GM19238 (cell line): ENCODE results near the gene ANKRD16.
"Not testable (repeated sequence)": the region's sequence is repeated elsewhere in the genome, so short reads cannot be mapped to it uniquely, and the experiment has no call there.

Source experiments
- DNase-seq: peaks from one replicate; pipeline ENCODE4 v3.0.0; 2011; ENCODE audit warnings: low spot score; ENCODE audit not compliant: insufficient read length

Gene ANKRD16

DNA sequence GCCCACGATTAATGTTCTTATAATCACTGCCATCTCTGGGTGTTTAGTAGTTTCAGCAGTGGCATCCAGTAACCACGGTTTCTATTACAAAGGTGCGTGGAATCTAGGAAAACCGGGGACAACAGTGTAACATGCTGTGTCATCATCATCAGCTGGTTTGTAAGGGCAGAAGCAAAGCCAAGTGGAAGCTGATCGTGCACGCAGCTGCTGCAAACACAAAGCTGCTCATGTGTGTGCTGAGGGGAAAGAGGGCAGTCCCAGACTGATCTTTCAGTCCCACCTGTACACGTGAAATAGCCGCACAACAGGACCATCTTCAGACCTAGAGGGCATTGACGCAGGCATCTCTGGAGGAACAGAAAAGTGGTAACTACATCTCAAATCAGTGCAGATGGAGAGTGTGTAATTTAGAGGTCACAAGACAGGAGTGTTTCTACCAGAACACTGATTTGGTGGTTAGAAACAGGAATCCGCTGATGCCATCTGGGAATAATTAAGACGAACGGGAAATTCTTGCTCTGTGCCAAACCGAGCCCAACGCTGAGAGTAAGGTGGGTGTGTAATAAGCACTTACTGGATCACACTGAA is 13.4 kb downstream of the ANKRD16 start:
- no peak for DNase-seq

DNA sequence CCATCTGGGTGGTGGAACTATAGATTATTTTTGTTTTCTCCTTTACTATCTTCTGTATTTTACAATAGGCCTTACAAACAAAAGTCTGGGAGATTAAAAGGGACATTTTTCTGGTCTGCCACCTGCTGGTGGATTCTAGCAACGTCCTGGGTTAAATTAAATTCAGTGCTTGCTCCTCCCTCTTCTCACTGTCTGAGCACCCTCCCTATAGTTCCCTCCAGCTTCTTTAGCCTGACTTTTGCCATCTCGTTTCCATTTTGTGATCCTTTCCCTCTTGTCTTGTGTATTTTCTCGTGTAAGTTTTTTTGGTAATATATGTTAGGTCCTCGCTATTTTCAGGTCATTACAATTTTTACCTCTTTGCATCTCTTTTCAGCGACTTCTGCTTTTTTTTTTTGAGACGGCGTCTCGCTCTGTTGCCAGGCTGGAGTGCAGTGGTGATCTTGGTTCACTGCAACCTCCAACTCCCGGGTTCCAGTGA is 16.1 kb downstream of the ANKRD16 start:
- DNase-seq, result peak; percentile 74

- no peak for DNase-seq
Measured at GRCh38 chr10:5871596-5871995, 18.1 kb downstream of the ANKRD16 start.

GRCh38 chr10:5869156-5869555 is 20.5 kb downstream of the ANKRD16 start:
- DNase-seq, result no peak

DNA sequence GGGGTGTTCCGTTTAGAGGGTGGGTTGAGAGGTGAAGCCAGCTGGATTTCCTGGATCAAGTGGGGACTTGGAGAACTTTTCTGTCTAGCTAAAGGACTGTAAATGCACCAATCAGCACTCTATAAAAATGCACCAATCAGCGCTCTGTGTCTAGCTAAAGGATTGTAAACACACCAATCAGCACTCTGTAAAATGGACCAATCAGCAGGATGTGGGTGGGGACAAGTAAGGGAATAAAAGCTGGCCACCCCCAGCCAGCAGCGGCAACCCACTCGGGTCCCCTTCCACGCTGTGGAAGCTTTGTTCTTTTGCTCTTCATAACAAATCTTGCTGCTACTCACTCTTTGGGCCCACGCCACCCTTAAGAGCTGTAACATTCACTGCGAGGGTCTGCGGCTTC is 21.3 kb downstream of the ANKRD16 start:
- not testable (repeated sequence) for DNase-seq

DNA sequence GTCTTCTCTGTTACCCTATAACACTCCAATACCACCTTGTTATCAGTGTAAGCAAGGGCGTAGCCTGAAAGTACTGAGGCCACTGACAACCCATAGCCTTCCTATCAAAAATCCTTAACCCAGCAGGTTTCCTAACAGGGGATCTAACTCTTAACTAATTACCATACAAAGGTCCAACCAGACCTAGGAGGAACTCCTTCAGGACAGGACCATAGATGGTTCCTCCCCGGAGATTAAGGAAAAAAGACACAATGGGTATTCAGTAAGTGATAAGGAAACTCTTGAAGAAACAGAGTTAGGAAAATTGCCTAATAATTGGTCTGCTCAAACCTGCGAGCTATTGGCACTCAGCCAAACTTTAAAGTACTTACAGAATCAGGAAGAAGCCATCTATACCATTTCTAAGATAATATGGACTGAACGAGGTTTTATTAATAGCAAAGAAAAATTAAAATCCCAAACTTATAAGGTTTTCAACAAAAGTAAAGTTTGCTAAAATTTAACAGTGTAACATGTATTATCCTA is 22.5 kb downstream of the ANKRD16 start:
- DNase-seq, result not testable (repeated sequence)

- not testable (repeated sequence) for DNase-seq
Measured at GRCh38 chr10:5866451-5867081, 23.1 kb downstream of the ANKRD16 start.

DNA sequence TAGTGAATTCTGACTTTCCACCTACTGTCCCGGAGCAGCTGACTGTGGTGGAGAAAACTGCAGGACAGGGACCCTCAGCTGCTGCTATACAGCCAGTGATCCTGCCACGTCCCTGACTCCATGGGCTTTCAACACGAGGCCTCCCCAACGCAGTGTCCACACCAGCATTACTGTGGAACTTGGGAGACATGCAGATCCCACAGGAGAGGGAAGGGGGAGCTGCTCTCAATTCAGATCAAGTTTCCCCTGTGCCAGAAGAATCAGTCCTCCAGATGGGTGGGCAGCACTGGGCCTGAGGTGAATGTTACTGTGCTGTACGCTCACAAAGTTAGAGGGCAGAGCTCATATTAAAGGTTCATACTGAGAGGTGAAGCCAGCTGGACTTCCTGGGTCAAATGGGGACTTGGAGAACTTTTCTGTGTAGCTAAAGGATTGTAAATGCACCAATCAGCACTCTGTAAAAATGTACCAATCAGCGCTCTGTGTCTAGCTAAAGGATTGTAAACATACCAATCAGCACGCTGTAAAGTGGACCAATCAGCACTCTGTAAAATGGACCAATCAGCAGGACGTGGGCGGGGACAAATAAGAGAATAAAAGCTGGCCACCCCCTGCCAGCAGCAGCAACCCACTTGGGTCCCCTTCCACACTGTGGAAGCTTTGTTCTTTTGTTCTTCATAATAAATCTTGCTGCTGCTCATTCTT is 26.6 kb downstream of the ANKRD16 start:
- not testable (repeated sequence) for DNase-seq

GRCh38 chr10:5862360-5862961 is 27.2 kb downstream of the ANKRD16 start:
- peak; percentile 67 for DNase-seq

DNA sequence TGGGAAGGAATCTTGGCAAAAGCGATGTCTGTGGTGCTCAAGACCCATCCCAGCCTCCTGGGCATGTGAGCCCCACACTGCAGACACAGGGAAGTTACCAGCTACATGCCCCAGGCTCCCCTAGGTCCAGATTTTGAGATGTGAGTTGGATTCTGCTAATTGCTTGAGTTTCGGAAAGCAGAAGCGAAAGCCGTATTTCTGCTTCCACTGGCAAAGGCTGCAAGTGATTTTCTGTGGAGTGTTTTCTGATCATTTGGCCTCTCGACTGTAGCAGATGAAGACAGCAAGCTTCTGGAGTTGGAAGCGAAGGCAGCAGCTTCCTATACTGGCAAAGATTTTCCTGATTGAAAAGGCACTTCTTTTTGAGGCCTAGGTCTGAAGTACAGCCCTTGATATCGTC is 29.6 kb downstream of the ANKRD16 start:
- no peak for DNase-seq

GRCh38 chr10:5858811-5859210 is 30.9 kb downstream of the ANKRD16 start:
- no peak for DNase-seq

DNA sequence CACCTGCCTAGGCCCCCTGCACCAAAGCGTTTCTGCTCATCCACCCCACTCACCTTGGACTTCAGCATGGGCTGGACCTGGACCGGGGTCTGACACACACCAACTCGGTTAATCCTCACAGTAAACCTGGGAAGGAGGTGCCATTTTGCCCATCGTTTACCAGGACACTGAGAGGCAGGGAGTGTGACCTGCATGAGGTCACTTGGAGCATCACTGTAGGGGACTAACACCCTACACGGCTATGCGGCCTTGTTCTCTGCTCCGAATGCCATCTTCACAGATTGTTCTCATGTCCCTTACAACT is 33.0 kb downstream of the ANKRD16 start:
- no peak for DNase-seq

- no peak for DNase-seq
Measured at GRCh38 chr10:5855979-5856700, 33.6 kb downstream of the ANKRD16 start.

GRCh38 chr10:5854131-5854475 is 35.6 kb downstream of the ANKRD16 start:
- DNase-seq, result no peak

DNA sequence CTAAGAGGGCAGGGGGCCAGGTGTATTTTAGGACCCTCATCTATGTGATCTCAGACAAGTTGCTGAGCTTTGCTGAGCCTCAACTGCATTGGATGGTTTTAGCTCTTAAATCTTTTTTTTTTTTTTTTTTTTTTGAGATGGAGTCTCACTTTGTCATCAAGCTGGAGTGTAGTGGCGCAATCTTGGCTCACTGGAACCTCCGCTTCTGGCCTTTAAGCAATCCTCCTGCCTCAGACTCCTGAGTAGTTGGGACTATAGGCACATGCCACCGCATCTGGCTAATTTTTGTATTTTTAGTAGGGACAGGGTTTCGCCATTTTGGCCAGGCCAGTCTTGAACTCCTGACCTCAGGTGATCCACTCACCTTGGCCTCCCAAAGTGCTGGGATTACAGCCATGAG is 43.0 kb downstream of the ANKRD16 start:
- DNase-seq, result not testable (repeated sequence)

GRCh38 chr10:5844345-5845055 is 45.2 kb downstream of the ANKRD16 start:
- no peak for DNase-seq

DNA sequence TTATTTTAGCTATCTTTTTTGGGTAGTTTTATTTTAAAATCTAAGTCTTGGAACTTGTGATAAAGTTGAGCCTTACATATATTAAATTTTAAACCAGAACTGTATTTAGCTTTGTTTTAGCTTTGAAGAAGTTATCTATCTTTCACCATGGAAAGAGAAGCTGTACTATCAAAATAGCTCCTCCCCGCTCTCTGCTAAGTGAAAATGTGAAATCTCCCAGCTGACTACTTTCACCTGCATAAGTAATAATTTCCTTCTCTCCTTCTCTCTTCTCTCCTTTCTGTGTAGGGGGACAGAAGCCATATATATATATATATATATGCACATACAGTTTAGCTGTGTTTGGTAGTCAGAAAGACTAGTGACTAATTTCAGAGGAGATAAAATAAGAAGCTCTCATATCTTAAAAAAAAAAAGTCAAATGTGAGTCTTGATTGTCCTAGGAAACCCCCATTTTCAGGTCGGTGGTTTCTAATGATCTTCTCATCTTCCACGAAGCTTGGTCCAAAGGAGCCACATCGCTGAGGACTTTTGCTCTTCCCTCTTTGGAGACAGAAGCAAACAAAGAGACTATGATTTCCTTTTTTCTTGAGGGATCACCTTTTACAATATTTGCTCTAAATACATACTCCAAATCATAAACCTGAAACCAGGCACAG is 45.9 kb downstream of the ANKRD16 start:
- no peak for DNase-seq

DNA sequence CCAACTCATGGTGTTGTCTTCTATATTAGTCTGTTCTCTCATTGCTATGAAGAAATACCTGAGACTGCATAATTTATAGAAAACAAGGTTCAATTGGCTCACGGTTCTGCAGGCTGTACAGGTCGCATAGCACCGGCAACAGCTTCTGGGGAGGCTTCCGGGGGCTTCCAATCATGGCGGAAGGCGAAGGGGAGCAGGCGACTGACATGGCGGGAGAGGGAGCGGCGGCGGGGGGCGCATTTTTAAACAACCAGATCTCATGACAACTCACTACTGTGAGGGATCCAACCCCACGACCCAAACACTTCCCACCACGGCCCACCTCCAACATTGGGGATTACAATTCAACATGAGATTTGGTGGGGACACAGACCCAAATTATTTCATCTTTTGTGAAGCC is 47.7 kb downstream of the ANKRD16 start:
- no peak for DNase-seq

- peak; percentile 84 for DNase-seq
Measured at GRCh38 chr10:5840314-5841307, 49.1 kb downstream of the ANKRD16 start.
